Measurements from ENCODE around the gene EPS8.

The EPS8 gene

DNA sequence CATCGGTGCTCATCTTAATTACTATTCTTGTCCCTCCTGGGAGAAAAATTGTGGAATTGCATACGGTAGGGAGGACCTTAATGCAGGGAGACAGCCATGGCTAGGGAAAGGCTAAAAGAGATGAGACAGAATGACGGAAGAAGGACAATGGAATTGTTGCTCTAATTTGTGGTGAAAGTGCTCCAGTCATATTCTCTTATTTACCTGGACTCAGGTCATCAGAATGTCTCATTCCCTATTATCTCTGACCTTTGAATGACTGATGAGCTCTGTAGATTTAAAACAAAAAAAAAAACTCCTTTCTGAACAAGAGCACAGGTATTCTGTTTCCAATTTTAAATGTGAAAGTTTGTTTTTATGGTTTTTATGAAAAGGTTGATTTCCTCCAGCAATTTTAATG, 8.6 kb upstream of the EPS8 start:
- no peak for DNase-seq
- no peaks in the 10 kb centered on the region for H4K20me1 ChIP-seq (ENCODE audit: insufficient read depth, low read length)
- H3K36me3 ChIP-seq (ENCODE audit: insufficient read depth, low read length), result no peaks in the 10 kb centered on the region
- H3K4me1 ChIP-seq (ENCODE audit: insufficient read depth, low read length), result no peaks in the 10 kb centered on the region
- H3K9me3 ChIP-seq (ENCODE audit: insufficient read depth, low read length, severe bottlenecking), result no peaks in the 10 kb centered on the region
- H3K79me2 ChIP-seq (ENCODE audit: insufficient read depth, low read length), result no peaks in the 10 kb centered on the region
- H3K27ac ChIP-seq (ENCODE audit: low read length), result no peak overlapping the region
- TF ChIP-seq EZH2 (IDR thresholded peaks at IDR 0.05; ENCODE audit: borderline replicate concordance, low read depth, low read length, severe bottlenecking), result no peak
- TF ChIP-seq, protein P1, sequence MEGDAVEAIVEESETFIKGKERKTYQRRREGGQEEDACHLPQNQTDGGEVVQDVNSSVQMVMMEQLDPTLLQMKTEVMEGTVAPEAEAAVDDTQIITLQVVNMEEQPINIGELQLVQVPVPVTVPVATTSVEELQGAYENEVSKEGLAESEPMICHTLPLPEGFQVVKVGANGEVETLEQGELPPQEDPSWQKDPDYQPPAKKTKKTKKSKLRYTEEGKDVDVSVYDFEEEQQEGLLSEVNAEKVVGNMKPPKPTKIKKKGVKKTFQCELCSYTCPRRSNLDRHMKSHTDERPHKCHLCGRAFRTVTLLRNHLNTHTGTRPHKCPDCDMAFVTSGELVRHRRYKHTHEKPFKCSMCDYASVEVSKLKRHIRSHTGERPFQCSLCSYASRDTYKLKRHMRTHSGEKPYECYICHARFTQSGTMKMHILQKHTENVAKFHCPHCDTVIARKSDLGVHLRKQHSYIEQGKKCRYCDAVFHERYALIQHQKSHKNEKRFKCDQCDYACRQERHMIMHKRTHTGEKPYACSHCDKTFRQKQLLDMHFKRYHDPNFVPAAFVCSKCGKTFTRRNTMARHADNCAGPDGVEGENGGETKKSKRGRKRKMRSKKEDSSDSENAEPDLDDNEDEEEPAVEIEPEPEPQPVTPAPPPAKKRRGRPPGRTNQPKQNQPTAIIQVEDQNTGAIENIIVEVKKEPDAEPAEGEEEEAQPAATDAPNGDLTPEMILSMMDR (IDR thresholded peaks at IDR 0.05; ENCODE audit: borderline replicate concordance, extremely low read depth, low read length, poor library complexity, severe bottlenecking), result no peak
- H3K9ac ChIP-seq (ENCODE audit: low read depth, low read length), result no peak overlapping the region
- no peak overlapping the region for H2AFZ ChIP-seq (ENCODE audit: low read depth, low read length)
- H3K27me3 ChIP-seq (ENCODE audit: insufficient read depth, low read length, poor library complexity), result peaks cover 5% of the 10 kb centered on the region
- ATAC-seq (ENCODE audit: insufficient read depth, low read depth), result no peak
- no peak overlapping the region for H3K4me3 ChIP-seq (ENCODE audit: low read depth in 1 of 2, low read length in 2 of 2)
- no peak overlapping the region for H3K4me2 ChIP-seq (ENCODE audit: insufficient read depth, low read length)

DNA sequence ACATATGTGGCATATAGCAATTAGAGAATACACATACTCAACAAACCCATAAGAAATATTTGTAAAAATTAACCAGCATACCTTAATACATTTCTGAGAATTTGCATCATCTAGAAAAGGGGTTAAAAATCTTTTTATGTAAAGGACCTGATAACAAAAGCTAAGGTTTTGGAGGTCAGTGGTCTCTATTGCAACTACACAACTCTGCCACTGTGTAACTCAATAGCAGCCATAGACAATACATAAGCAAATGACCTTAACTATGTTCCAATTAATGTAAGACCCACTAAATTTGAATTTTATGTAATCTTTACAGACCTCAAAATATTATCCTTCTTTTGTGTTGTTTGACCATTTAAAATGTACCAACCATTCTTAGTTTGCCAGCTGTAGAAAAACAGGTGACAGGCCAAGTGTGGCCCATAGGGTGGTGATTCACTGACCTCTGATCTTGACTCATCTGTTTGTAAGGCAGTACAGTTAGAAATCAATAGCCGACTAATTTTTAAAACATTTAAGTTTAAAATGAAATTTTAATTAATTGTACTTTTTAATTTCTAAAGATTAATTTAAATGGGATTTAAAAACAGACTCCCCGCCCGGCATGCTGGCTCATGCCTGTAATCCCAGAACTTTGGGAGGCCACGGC, 7.4 kb upstream of the EPS8 start:
- Histone ChIP-seq H3K27me3 (ENCODE audit: insufficient read depth, low read length, poor library complexity) (peaks cover 5% of the 10 kb centered on the region), H3K79me2 (ENCODE audit: insufficient read depth, low read length) (no peaks in the 10 kb centered on the region), H2AFZ (ENCODE audit: low read depth, low read length) (no peak overlapping the region), H3K4me3 (ENCODE audit: low read depth in 1 of 2, low read length in 2 of 2) (no peak overlapping the region), H3K9me3 (ENCODE audit: insufficient read depth, low read length, severe bottlenecking) (no peaks in the 10 kb centered on the region), H3K27ac (ENCODE audit: low read length) (no peak overlapping the region), H3K36me3 (ENCODE audit: insufficient read depth, low read length) (no peaks in the 10 kb centered on the region), H3K9ac (ENCODE audit: low read depth, low read length) (no peak overlapping the region), H3K4me1 (ENCODE audit: insufficient read depth, low read length) (no peaks in the 10 kb centered on the region), H3K4me2 (ENCODE audit: insufficient read depth, low read length) (no peak overlapping the region), H4K20me1 (ENCODE audit: insufficient read depth, low read length) (no peaks in the 10 kb centered on the region)
- no peak for DNase-seq
- TF ChIP-seq EZH2 (IDR thresholded peaks at IDR 0.05; ENCODE audit: borderline replicate concordance, low read depth, low read length, severe bottlenecking), result no peak
- no peak for ATAC-seq (ENCODE audit: insufficient read depth, low read depth)

DNA sequence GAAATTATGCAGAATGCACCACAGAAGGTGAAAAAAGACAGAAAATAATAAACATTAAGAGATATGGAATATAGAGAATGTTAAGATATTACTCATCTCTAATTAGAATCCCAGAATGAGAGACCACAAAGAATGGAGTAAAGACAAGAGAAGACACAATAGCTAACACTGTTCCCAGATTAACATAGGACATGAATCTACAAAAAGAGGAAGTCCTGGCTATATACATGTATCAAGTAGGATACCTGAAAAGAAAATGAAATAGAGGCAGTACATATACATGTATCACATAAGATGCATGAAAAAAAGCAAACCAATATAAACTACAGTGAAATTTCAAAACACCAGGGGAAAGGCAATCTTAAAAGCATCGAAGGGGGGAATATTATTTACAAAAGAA, 5.6 kb upstream of the EPS8 start:
- Histone ChIP-seq H3K4me3 (ENCODE audit: low read depth in 1 of 2, low read length in 2 of 2) (no peak overlapping the region), H3K4me1 (ENCODE audit: insufficient read depth, low read length) (no peaks in the 10 kb centered on the region), H3K79me2 (ENCODE audit: insufficient read depth, low read length) (no peaks in the 10 kb centered on the region), H3K36me3 (ENCODE audit: insufficient read depth, low read length) (no peaks in the 10 kb centered on the region), H3K9ac (ENCODE audit: low read depth, low read length) (no peak overlapping the region), H3K27ac (ENCODE audit: low read length) (no peak overlapping the region), H3K27me3 (ENCODE audit: insufficient read depth, low read length, poor library complexity) (peaks cover 5% of the 10 kb centered on the region), H3K4me2 (ENCODE audit: insufficient read depth, low read length) (no peak overlapping the region), H4K20me1 (ENCODE audit: insufficient read depth, low read length) (no peaks in the 10 kb centered on the region), H3K9me3 (ENCODE audit: insufficient read depth, low read length, severe bottlenecking) (no peaks in the 10 kb centered on the region), H2AFZ (ENCODE audit: low read depth, low read length) (no peak overlapping the region)
- ATAC-seq (ENCODE audit: insufficient read depth, low read depth), result no peak
- TF ChIP-seq EZH2 (IDR thresholded peaks at IDR 0.05; ENCODE audit: borderline replicate concordance, low read depth, low read length, severe bottlenecking), result no peak
- TF ChIP-seq, protein P1 (IDR thresholded peaks at IDR 0.05; ENCODE audit: borderline replicate concordance, extremely low read depth, low read length, poor library complexity, severe bottlenecking), result no peak
- no peak for DNase-seq

DNA sequence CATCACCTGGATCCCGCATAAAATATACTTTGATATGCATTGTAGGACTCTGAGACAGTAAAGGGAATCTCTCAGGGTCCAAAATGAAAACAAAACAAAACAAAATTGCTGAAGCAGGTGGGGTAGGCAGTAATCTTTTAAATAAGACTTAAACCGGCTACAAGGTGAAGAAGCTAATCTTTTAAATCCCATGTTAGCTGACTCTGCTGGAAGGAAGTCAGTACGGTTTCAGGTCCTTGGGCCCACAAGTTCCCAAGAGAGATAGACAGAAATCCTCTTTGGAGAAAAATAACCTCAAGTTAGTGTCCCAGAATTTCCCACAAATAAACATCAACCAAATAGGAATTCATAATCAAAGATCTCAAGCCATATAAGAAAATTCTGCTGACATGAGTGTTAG, 5.0 kb upstream of the EPS8 start:
- Histone ChIP-seq H3K27ac (ENCODE audit: low read length) (no peak overlapping the region), H4K20me1 (ENCODE audit: insufficient read depth, low read length) (no peaks in the 10 kb centered on the region), H3K27me3 (ENCODE audit: insufficient read depth, low read length, poor library complexity) (peaks cover 5% of the 10 kb centered on the region), H3K79me2 (ENCODE audit: insufficient read depth, low read length) (no peaks in the 10 kb centered on the region), H3K4me1 (ENCODE audit: insufficient read depth, low read length) (no peaks in the 10 kb centered on the region), H2AFZ (ENCODE audit: low read depth, low read length) (no peak overlapping the region), H3K4me2 (ENCODE audit: insufficient read depth, low read length) (no peak overlapping the region), H3K9ac (ENCODE audit: low read depth, low read length) (no peak overlapping the region), H3K36me3 (ENCODE audit: insufficient read depth, low read length) (no peaks in the 10 kb centered on the region), H3K4me3 (ENCODE audit: low read depth in 1 of 2, low read length in 2 of 2) (no peak overlapping the region), H3K9me3 (ENCODE audit: insufficient read depth, low read length, severe bottlenecking) (no peaks in the 10 kb centered on the region)
- no peak for ATAC-seq (ENCODE audit: insufficient read depth, low read depth)
- TF ChIP-seq EZH2 (IDR thresholded peaks at IDR 0.05; ENCODE audit: borderline replicate concordance, low read depth, low read length, severe bottlenecking), result no peak
- TF ChIP-seq, protein P1 (IDR thresholded peaks at IDR 0.05; ENCODE audit: borderline replicate concordance, extremely low read depth, low read length, poor library complexity, severe bottlenecking), result no peak
- no peak for DNase-seq

All from DND-41 (cell line).